H9 (cell line): Measurements from ENCODE around the gene MYO5B. TPM values are rescaled to one million over a fixed set of nuclear protein-coding genes. Genes with fewer than 3 reads are reported as not detected.

ENCODE experiments used
- DNase-seq: peaks from one replicate; pipeline ENCODE4 v3.0.0-alpha.2; 2017
- H2AFZ ChIP-seq: one replicate; pipeline ENCODE4 v1.6.1; 2013; ENCODE audit warnings: mild to moderate bottlenecking, low read length, control low read depth, moderate library complexity
- H2AK5ac ChIP-seq: 2 replicates; pipeline ENCODE4 v1.6.1; 2013; ENCODE audit warnings: low read length, control low read depth, mixed read lengths; ENCODE audit not compliant: insufficient read length
- H2BK120ac ChIP-seq: one replicate; pipeline ENCODE4 v1.6.1; 2013; ENCODE audit warnings: low read depth, mild to moderate bottlenecking, low read length, control low read depth, inconsistent platforms; ENCODE audit not compliant: poor library complexity, severe bottlenecking
- H2BK12ac ChIP-seq: 2 replicates; pipeline ENCODE4 v1.6.1; 2013; ENCODE audit warnings: low read length, control low read depth, mixed read lengths, low read depth; ENCODE audit not compliant: insufficient read length
- H2BK15ac ChIP-seq: 2 replicates; pipeline ENCODE4 v1.6.1; 2013; ENCODE audit warnings: low read depth, low read length, control low read depth
- H2BK20ac ChIP-seq: one replicate; pipeline ENCODE4 v1.6.1; 2013; ENCODE audit warnings: low read depth, mild to moderate bottlenecking, low read length, control low read depth, inconsistent platforms; ENCODE audit not compliant: poor library complexity, severe bottlenecking
- H2BK5ac ChIP-seq: 2 replicates; pipeline ENCODE4 v1.6.1; 2013; ENCODE audit warnings: low read length, control low read depth, mixed read lengths; ENCODE audit not compliant: insufficient read length
- H3K14ac ChIP-seq: 2 replicates; pipeline ENCODE4 v1.6.1; 2013; ENCODE audit warnings: low read length, control low read depth; ENCODE audit not compliant: insufficient read depth
- H3K18ac ChIP-seq: 2 replicates; pipeline ENCODE4 v1.6.1; 2013; ENCODE audit warnings: low read depth, mild to moderate bottlenecking, mixed read lengths, low read length, control low read depth; ENCODE audit not compliant: insufficient read length
- H3K23ac ChIP-seq: 2 replicates; pipeline ENCODE4 v1.6.1; 2013; ENCODE audit warnings: low read length, control low read depth, mixed read lengths, low read depth; ENCODE audit not compliant: insufficient read length
- H3K23me2 ChIP-seq: 2 replicates; pipeline ENCODE4 v1.6.1; 2013; ENCODE audit warnings: low read depth, mild to moderate bottlenecking, mixed read lengths, low read length, control low read depth; ENCODE audit not compliant: insufficient read length, poor library complexity, severe bottlenecking
- H3K27ac ChIP-seq: 2 replicates; pipeline ENCODE4 v1.5.1; 2013; ENCODE audit warnings: low read length, control low read depth, mixed read lengths, low read depth; ENCODE audit not compliant: insufficient read length
- H3K27me3 ChIP-seq: 2 replicates; pipeline ENCODE4 v1.6.1; 2013; ENCODE audit warnings: low read length, control low read depth, inconsistent platforms; ENCODE audit not compliant: insufficient read depth
- H3K4ac ChIP-seq: 2 replicates; pipeline ENCODE4 v1.6.1; 2013; ENCODE audit warnings: low read depth, mild to moderate bottlenecking, control low read depth, inconsistent platforms, low read length, moderate library complexity
- H3K4me1 ChIP-seq: 2 replicates; pipeline ENCODE4 v1.6.1; 2013; ENCODE audit warnings: low read length, control low read depth, inconsistent platforms; ENCODE audit not compliant: insufficient read depth
- H3K4me2 ChIP-seq: 2 replicates; pipeline ENCODE4 v1.6.1; 2013; ENCODE audit warnings: low read length, control low read depth, mixed read lengths; ENCODE audit not compliant: insufficient read length, insufficient read depth
- H3K56ac ChIP-seq: 2 replicates; pipeline ENCODE4 v1.6.1; 2013; ENCODE audit warnings: low read depth, mild to moderate bottlenecking, mixed read lengths, low read length, control low read depth; ENCODE audit not compliant: insufficient read length
- H3K79me1 ChIP-seq: 2 replicates; pipeline ENCODE4 v1.6.1; 2013; ENCODE audit warnings: low read depth, mild to moderate bottlenecking, moderate library complexity, low read length, control low read depth, inconsistent platforms; ENCODE audit not compliant: insufficient read depth, poor library complexity, severe bottlenecking
- H3K79me2 ChIP-seq: 2 replicates; pipeline ENCODE4 v1.6.1; 2013; ENCODE audit warnings: low read length, control low read depth, inconsistent platforms; ENCODE audit not compliant: insufficient read depth
- H3K9ac ChIP-seq: 2 replicates; pipeline ENCODE4 v1.6.1; 2013; ENCODE audit warnings: low read length, control low read depth, mixed read lengths; ENCODE audit not compliant: insufficient read length; ENCODE audit errors: extremely low read depth
- H3K9me3 ChIP-seq: one replicate; pipeline ENCODE4 v1.6.1; 2013; ENCODE audit warnings: low read depth, low read length, inconsistent platforms; ENCODE audit not compliant: control insufficient read depth
- H3T11ph ChIP-seq: one replicate; pipeline ENCODE4 v1.6.1; 2013; ENCODE audit warnings: mild to moderate bottlenecking, low read length, control low read depth, inconsistent platforms
- H4K20me1 ChIP-seq: one replicate; pipeline ENCODE4 v1.6.1; 2013; ENCODE audit not compliant: control insufficient read depth, insufficient read length, insufficient read depth
- H4K5ac ChIP-seq: 2 replicates; pipeline ENCODE4 v1.6.1; 2013; ENCODE audit warnings: low read depth, mild to moderate bottlenecking, mixed read lengths, low read length, control low read depth; ENCODE audit not compliant: insufficient read length
- H4K8ac ChIP-seq: replicated peaks from 2 replicates; pipeline ENCODE4 v1.6.1; 2013; ENCODE audit warnings: low read length, control low read depth, mixed read lengths, low read depth; ENCODE audit not compliant: insufficient read length
- H4K91ac ChIP-seq: 2 replicates; pipeline ENCODE4 v1.6.1; 2013; ENCODE audit warnings: low read depth, mild to moderate bottlenecking, moderate library complexity, mixed read lengths, low read length, control low read depth; ENCODE audit not compliant: insufficient read length
- H3K27ac Mint-ChIP-seq, 3 experiments: 2 replicates in 2 of 3; 3 replicates in 1 of 3; pipeline ENCODE4 v1.8.0; 2020 to 2021; ENCODE audit warnings: mixed read lengths in 3 of 3, mild to moderate bottlenecking in 1 of 3, moderate library complexity in 1 of 3
- H3K27me3 Mint-ChIP-seq: 2 replicates; pipeline ENCODE4 v1.8.0; 2021; ENCODE audit warnings: low read depth, mild to moderate bottlenecking, moderate library complexity, mixed read lengths
- H3K36me3 Mint-ChIP-seq, 3 experiments: 2 replicates in 2 of 3; 3 replicates in 1 of 3; pipeline ENCODE4 v1.8.0; 2020 to 2021; ENCODE audit warnings: low read depth in 3 of 3, mixed read lengths in 3 of 3; ENCODE audit not compliant: insufficient read depth in 1 of 3
- H3K4me1 Mint-ChIP-seq, 2 experiments: 2 replicates each; pipeline ENCODE4 v1.8.0; 2020; ENCODE audit warnings: mixed read lengths in 2 of 2
- H3K4me3 Mint-ChIP-seq, 2 experiments: 2 replicates in 1 of 2; 3 replicates in 1 of 2; pipeline ENCODE4 v1.8.0; 2020 to 2021; ENCODE audit warnings: mild to moderate bottlenecking in 2 of 2, mixed read lengths in 2 of 2, moderate library complexity in 1 of 2
- H3K9me3 Mint-ChIP-seq, 2 experiments: 2 replicates in 1 of 2; 3 replicates in 1 of 2; pipeline ENCODE4 v1.8.0; 2020; ENCODE audit warnings: mild to moderate bottlenecking in 2 of 2, mixed read lengths in 2 of 2, moderate library complexity in 1 of 2
- CTCF ChIP-seq: fragments of 200-600 bp; sonication (generic); conservative IDR thresholded peaks from 3 replicates; pipeline ENCODE4 v1.8.0; 2021; ENCODE audit warnings: antibody characterized with exemption, mild to moderate bottlenecking
- WGBS: extraction: QIAGEN DNeasy Blood & Tissue Kit; methylation state at CpG from one replicate; pipeline ENCODE4 v1.1.7; 2013; ENCODE audit warnings: missing lambda C conversion rate, low lambda C conversion rate, mixed read lengths; ENCODE audit not compliant: insufficient read length; ENCODE audit errors: extremely low coverage; 5-methylcytosine and 5-hydroxymethylcytosine counted together
- total RNA-seq: library from RNA; stranded (reverse); gene quantifications from 2 replicates; pipeline ENCODE4 v1.2.1, GENCODE V29; 2021

MYO5B gene
- total RNA-seq, 1 experiment from 2014 or later = 9.3 TPM

- peak overlapping the region; percentile 13; the same call in 1 of the 2 replicates for H3K14ac ChIP-seq
- H2BK20ac ChIP-seq = no peak overlapping the region
- TF ChIP-seq CTCF = no peak
- DNase-seq = no peak
- H3K9me3 ChIP-seq = peaks cover 13% of the 10 kb centered on the region
- H3K4me2 ChIP-seq = peak overlapping the region; percentile 27
- H3K79me1 ChIP-seq = peaks cover 2% of the 10 kb centered on the region
- no peak overlapping the region for H3K27ac ChIP-seq
- no peak overlapping the region for H2AFZ ChIP-seq
- no peak overlapping the region for H3K23ac ChIP-seq
- peaks cover 12% of the 10 kb centered on the region; the same call in 1 of the 2 replicates for H3K79me2 ChIP-seq
- H4K91ac ChIP-seq = no peak overlapping the region
- peak overlapping the region; percentile 85 for H3K9ac ChIP-seq
- H2BK5ac ChIP-seq = no peak overlapping the region
- no peaks in the 10 kb centered on the region; the same call in 1 of the 2 replicates for H3K27me3 Mint-ChIP-seq
- H4K20me1 ChIP-seq = no peaks in the 10 kb centered on the region
- no peak overlapping the region for H2BK12ac ChIP-seq
- no peak overlapping the region for H3K4ac ChIP-seq
- peak overlapping the region in 2 of 3 experiments; percentile 2 to 3; a peak in 5 of 7 replicates for H3K27ac Mint-ChIP-seq
- WGBS = 100% methylated on average over 2 of the region's 13 CpGs
- peaks cover 30 to 34% (median 33%) of the 10 kb centered on the region in 3 experiments for H3K36me3 Mint-ChIP-seq
- H3K18ac ChIP-seq = no peak overlapping the region
- H3T11ph ChIP-seq = no peak overlapping the region
- peaks cover 5% of the 10 kb centered on the region for H3K23me2 ChIP-seq
- H4K8ac ChIP-seq = no peak overlapping the region
- H3K56ac ChIP-seq = no peak overlapping the region
- peaks cover 21 to 26% of the 10 kb centered on the region in 2 experiments for H3K4me1 Mint-ChIP-seq
- H3K4me3 Mint-ChIP-seq = peak overlapping the region; percentile 92 to 96
- no peaks in the 10 kb centered on the region for H3K27me3 ChIP-seq
- H2AK5ac ChIP-seq = no peak overlapping the region
- H3K4me1 ChIP-seq = 0 out of 2 replicates have a peak, but pooled peaks cover 3% of the 10 kb centered on the region
- no peak overlapping the region for H2BK120ac ChIP-seq
- no peak overlapping the region for H2BK15ac ChIP-seq
- H3K9me3 Mint-ChIP-seq = peaks cover 24 to 28% of the 10 kb centered on the region in 2 experiments
- no peak overlapping the region for H4K5ac ChIP-seq
Measured at GRCh38 chr18:49812286-49813068, 382.5 kb downstream of the MYO5B start.
